ENCODE measurements around the gene RNF224. TPM values are rescaled to one million over a fixed set of nuclear protein-coding genes. Genes with fewer than 3 reads are reported as not detected.

The RNF224 gene
- polyA plus RNA-seq, 1 donor (not counting 4 experiments of a cell fraction or from before 2014, with no cell fraction given) = not detected

- H3K4me3 ChIP-seq (ENCODE audit: control insufficient read depth in 2 of 3, extremely low read depth in 1 of 3, insufficient read depth in 2 of 3, low read depth in 1 of 3, low read length in 3 of 3) = no peak overlapping the region
- H2AFZ ChIP-seq (ENCODE audit: control insufficient read depth, low read length) = no peak overlapping the region
- H3K9ac ChIP-seq (ENCODE audit: control insufficient read depth, extremely low read depth, insufficient read depth, low read length) = no peak overlapping the region
- H4K20me1 ChIP-seq (ENCODE audit: control insufficient read depth, extremely low read depth, insufficient read depth, low read length) = peaks cover 12% of the 10 kb centered on the region
- no peak for FAIRE-seq
- H3K27me3 ChIP-seq (ENCODE audit: control insufficient read depth, extremely low read depth, insufficient read depth, low read length) = no peaks in the 10 kb centered on the region
- no peak for DNase-seq (ENCODE audit: low read depth, low spot score)
- H3K9me1 ChIP-seq (ENCODE audit: control insufficient read depth, extremely low read depth, insufficient read depth, low read length) = no peaks in the 10 kb centered on the region
- H3K4me2 ChIP-seq (ENCODE audit: control insufficient read depth, extremely low read depth, insufficient read depth, low read depth, low read length) = no peak overlapping the region
- peaks cover 4% of the 10 kb centered on the region for H3K79me2 ChIP-seq (ENCODE audit: control insufficient read depth, insufficient read depth, low read length)
- dilution Hi-C loops (cut with MboI; ENCODE audit: extremely low pct_ligation_motif_present, low sequenced_read_pairs) = no loop called here
- H3K36me3 ChIP-seq (ENCODE audit: control insufficient read depth in 2 of 2, extremely low read depth in 1 of 2, insufficient read depth in 2 of 2, low read length in 2 of 2) = peaks cover 27 to 33% of the 10 kb centered on the region in 2 experiments
- H3K27ac ChIP-seq (ENCODE audit: control insufficient read depth, insufficient read depth, low read length) = no peak overlapping the region
- no peaks in the 10 kb centered on the region for H3K9me3 ChIP-seq (ENCODE audit: control insufficient read depth, low read depth, low read length)
- TF ChIP-seq EZH2 (IDR thresholded peaks at IDR 0.05; ENCODE audit: low read length) = no peak
- peaks cover 19% of the 10 kb centered on the region for H3K4me1 ChIP-seq (ENCODE audit: control insufficient read depth, extremely low read depth, insufficient read depth, low read length)
Measured at GRCh38 chr9:137270929-137271695, 43.8 kb downstream of the RNF224 start.

DNA sequence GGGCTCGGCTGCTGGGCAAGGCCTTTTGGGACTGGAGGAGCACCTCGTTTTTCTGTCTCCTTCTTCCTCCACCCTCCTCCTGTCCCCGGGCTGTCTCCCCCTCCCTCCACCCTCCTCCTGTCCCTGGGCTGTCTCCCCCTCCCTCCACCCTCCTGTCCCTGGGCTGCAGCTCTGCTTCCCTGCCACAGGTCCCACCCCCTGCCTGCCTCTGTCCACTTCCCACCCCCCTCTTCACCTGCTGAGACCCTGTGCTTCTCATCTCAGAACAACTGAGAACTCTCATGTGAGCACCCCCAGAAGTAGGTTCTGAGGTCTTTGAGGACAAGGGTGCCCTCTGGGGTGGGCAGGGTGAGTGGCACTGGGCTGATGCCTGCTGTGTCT, 44.4 kb downstream of the RNF224 start:
- DNase-seq (ENCODE audit: low read depth, low spot score) = no peak
- no peaks in the 10 kb centered on the region for H3K9me3 ChIP-seq (ENCODE audit: control insufficient read depth, low read depth, low read length)

More for the DNA sequence above, 44.4 kb downstream of the RNF224 start:
- Histone ChIP-seq H3K9ac (ENCODE audit: control insufficient read depth, extremely low read depth, insufficient read depth, low read length) (no peak overlapping the region), H3K79me2 (ENCODE audit: control insufficient read depth, insufficient read depth, low read length) (peaks cover 4% of the 10 kb centered on the region), H3K4me1 (ENCODE audit: control insufficient read depth, extremely low read depth, insufficient read depth, low read length) (peaks cover 19% of the 10 kb centered on the region), H3K27ac (ENCODE audit: control insufficient read depth, insufficient read depth, low read length) (no peak overlapping the region), H3K4me2 (ENCODE audit: control insufficient read depth, extremely low read depth, insufficient read depth, low read depth, low read length) (no peak overlapping the region), H3K4me3 (ENCODE audit: control insufficient read depth in 2 of 3, extremely low read depth in 1 of 3, insufficient read depth in 2 of 3, low read depth in 1 of 3, low read length in 3 of 3) (no peak overlapping the region), H4K20me1 (ENCODE audit: control insufficient read depth, extremely low read depth, insufficient read depth, low read length) (peaks cover 12% of the 10 kb centered on the region), H3K36me3 (ENCODE audit: control insufficient read depth in 2 of 2, extremely low read depth in 1 of 2, insufficient read depth in 2 of 2, low read length in 2 of 2) (peaks cover 23 to 28% of the 10 kb centered on the region in 2 experiments), H3K9me1 (ENCODE audit: control insufficient read depth, extremely low read depth, insufficient read depth, low read length) (no peaks in the 10 kb centered on the region), H2AFZ (ENCODE audit: control insufficient read depth, low read length) (no peak overlapping the region), H3K27me3 (ENCODE audit: control insufficient read depth, extremely low read depth, insufficient read depth, low read length) (no peaks in the 10 kb centered on the region)
- dilution Hi-C loops (cut with MboI; ENCODE audit: extremely low pct_ligation_motif_present, low sequenced_read_pairs) = no loop called here
- FAIRE-seq = no peak
- no peak for TF ChIP-seq EZH2 (IDR thresholded peaks at IDR 0.05; ENCODE audit: low read length)
- TF ChIP-seq CTCF (optimal IDR thresholded peaks at IDR 0.05 in 1 of 3, IDR thresholded peaks at IDR 0.05 in 1 of 3, conservative IDR thresholded peaks at IDR 0.05 in 1 of 3; ENCODE audit: extremely low read depth in 1 of 3, insufficient read depth in 2 of 3, low read length in 3 of 3) = no peak
